IMR-90 (cell line): ENCODE data around the gene CDK6. TPM values are rescaled to one million over a fixed set of nuclear protein-coding genes. Genes with fewer than 3 reads are reported as not detected.

Source experiments
- ATAC-seq: fragments of 200-7000 bp; cut with Tn5 transposase; 2 replicates; pipeline ENCODE4 v1.9.1; 2020; ENCODE audit warnings: low read depth, mild to moderate bottlenecking, moderate library complexity
- BruUV-seq: library from RNA; stranded (reverse); fragments of 400-500 nt; replicated peaks from 2 replicates; lab custom pipeline; 2021; lab: Mats Ljungman, UMichigan
- CTCF ChIA-PET: fragments of 300-600 bp; formaldehyde crosslinking; extraction: SDS; loops from one replicate; lab custom pipeline; 2021; ENCODE audit warnings: antibody characterized with exemption; lab: Yijun Ruan, JAX
- POLR2A ChIA-PET: fragments of 300-600 bp; sonication (Branson Sonifier 250); formaldehyde crosslinking; loops from one replicate; lab custom pipeline; 2022; ENCODE audit warnings: antibody characterized with exemption; ENCODE audit not compliant: unreplicated experiment; lab: Charles Lee
- DNase-seq: peaks from one replicate; pipeline ENCODE4 v3.0.0; 2013
- H2AFZ ChIP-seq: replicated peaks from 2 replicates; pipeline ENCODE3; 2013; ENCODE audit warnings: low read length, mild to moderate bottlenecking; ENCODE audit not compliant: poor library complexity
- H2AK5ac ChIP-seq: 2 replicates; pipeline ENCODE4 v1.6.1; 2013; ENCODE audit warnings: low read depth, low read length, inconsistent platforms
- H2AK9ac ChIP-seq: replicated peaks from 2 replicates; pipeline ENCODE3; 2013; ENCODE audit warnings: mild to moderate bottlenecking, low read depth, low read length, moderate library complexity; ENCODE audit not compliant: poor library complexity
- H2BK120ac ChIP-seq: 2 replicates; pipeline ENCODE4 v1.6.1; 2013; ENCODE audit warnings: low read depth, low read length, inconsistent platforms
- H2BK15ac ChIP-seq: 3 replicates; pipeline ENCODE4 v1.6.1; 2013; ENCODE audit warnings: low read depth, low read length, inconsistent platforms
- H2BK20ac ChIP-seq: 2 replicates; pipeline ENCODE4 v1.6.1; 2013; ENCODE audit warnings: low read depth, mild to moderate bottlenecking, inconsistent platforms, low read length, moderate library complexity
- H2BK5ac ChIP-seq: 2 replicates; pipeline ENCODE4 v1.6.1; 2013; ENCODE audit warnings: mild to moderate bottlenecking, low read depth, low read length, inconsistent platforms; ENCODE audit not compliant: poor library complexity, severe bottlenecking
- H3K14ac ChIP-seq: replicated peaks from 2 replicates; pipeline ENCODE4 v1.6.1; 2013; ENCODE audit warnings: low read depth, low read length, inconsistent platforms
- H3K18ac ChIP-seq: 2 replicates; pipeline ENCODE4 v1.6.1; 2013; ENCODE audit warnings: low read depth, low read length, control low read depth
- H3K23ac ChIP-seq: 2 replicates; pipeline ENCODE4 v1.6.1; 2013; ENCODE audit warnings: low read depth, low read length, inconsistent platforms
- H3K27ac ChIP-seq: 2 replicates; pipeline ENCODE4 v1.5.1; 2013; ENCODE audit warnings: mild to moderate bottlenecking, control low read depth, low read length; ENCODE audit not compliant: insufficient read depth
- H3K27me3 ChIP-seq: 2 replicates; pipeline ENCODE4 v1.6.1; 2013; ENCODE audit warnings: low read length; ENCODE audit not compliant: control insufficient read depth, insufficient read depth
- H3K36me3 ChIP-seq: 2 replicates; pipeline ENCODE4 v1.6.1; 2013; ENCODE audit warnings: low read length, mixed read lengths; ENCODE audit not compliant: control insufficient read depth, insufficient read depth
- H3K4ac ChIP-seq: 2 replicates; pipeline ENCODE4 v1.6.1; 2013; ENCODE audit warnings: low read depth, low read length, inconsistent platforms
- H3K4me1 ChIP-seq: 2 replicates; pipeline ENCODE4 v1.6.1; 2013; ENCODE audit warnings: low read length, mixed read lengths; ENCODE audit not compliant: control insufficient read depth, insufficient read depth
- H3K4me2 ChIP-seq: 2 replicates; pipeline ENCODE4 v1.6.1; 2013; ENCODE audit warnings: low read depth, mild to moderate bottlenecking, control low read depth, low read length, moderate library complexity
- H3K4me3 ChIP-seq: 2 replicates; pipeline ENCODE4 v1.5.1; 2013; ENCODE audit warnings: low read depth, mild to moderate bottlenecking, control low read depth, low read length, moderate library complexity; ENCODE audit not compliant: insufficient read depth
- H3K56ac ChIP-seq: 2 replicates; pipeline ENCODE4 v1.6.1; 2013; ENCODE audit warnings: low read length, inconsistent platforms; ENCODE audit not compliant: insufficient read depth; ENCODE audit errors: extremely low read depth
- H3K79me1 ChIP-seq, 2 experiments: 2 replicates each; pipeline ENCODE4 v1.6.1; 2013; ENCODE audit warnings: low read length in 2 of 2, inconsistent platforms in 1 of 2, low read depth in 1 of 2
- H3K9ac ChIP-seq: 2 replicates; pipeline ENCODE4 v1.6.1; 2013; ENCODE audit warnings: low read depth, low read length, control low read depth
- H3K9me1 ChIP-seq: 2 replicates; pipeline ENCODE4 v1.6.1; 2013; ENCODE audit warnings: low read length, inconsistent platforms; ENCODE audit not compliant: insufficient read depth
- H3K9me3 ChIP-seq: 2 replicates; pipeline ENCODE4 v1.6.1; 2013; ENCODE audit warnings: low read length; ENCODE audit not compliant: control insufficient read depth, insufficient read depth
- H4K20me1 ChIP-seq: 2 replicates; pipeline ENCODE4 v1.6.1; 2013; ENCODE audit warnings: low read length, inconsistent platforms; ENCODE audit not compliant: insufficient read depth
- H4K5ac ChIP-seq: 2 replicates; pipeline ENCODE4 v1.6.1; 2013; ENCODE audit warnings: mild to moderate bottlenecking, low read depth, low read length, control low read depth
- H4K8ac ChIP-seq, 2 experiments: 2 replicates each; pipeline ENCODE4 v1.6.1; 2013; ENCODE audit warnings: low read depth in 2 of 2, low read length in 2 of 2, control low read depth in 1 of 2, inconsistent platforms in 1 of 2
- H4K91ac ChIP-seq: 2 replicates; pipeline ENCODE4 v1.6.1; 2013; ENCODE audit warnings: low read depth, low read length, inconsistent platforms; ENCODE audit not compliant: insufficient read depth
- BHLHE40 ChIP-seq: fragments of 150-350 bp; IDR thresholded peaks from 2 replicates; pipeline ENCODE4 v1.6.1; 2016; ENCODE audit warnings: mild to moderate bottlenecking, low read depth, low read length
- FOS ChIP-seq: fragments of 150-350 bp; IDR thresholded peaks from 2 replicates; pipeline ENCODE4 v1.6.1; 2016; ENCODE audit warnings: low read depth, low read length
- MAFK ChIP-seq: IDR thresholded peaks from 2 replicates; pipeline ENCODE4 v1.6.1; 2012; ENCODE audit warnings: low read depth, low read length, improper control_type of control experiment
- RAD21 ChIP-seq: IDR thresholded peaks from 2 replicates; pipeline ENCODE4 v1.6.1; 2012; ENCODE audit warnings: low read length, improper control_type of control experiment
- WGBS, 2 experiments: methylation state at CpG; one replicate each; pipeline versions ENCODE4 v1.1.5 to v1.1.7; 2013; ENCODE audit warnings: missing lambda C conversion rate in 2 of 2; ENCODE audit not compliant: insufficient read length in 1 of 2; ENCODE audit errors: extremely low coverage in 2 of 2; 5-methylcytosine and 5-hydroxymethylcytosine counted together
- dilution Hi-C: fragments of 300-500 bp; cut with HindIII; formaldehyde crosslinking; loops from one replicate; pipeline ENCODE4 v1.14.3; 2018; ENCODE audit warnings: low sequenced_read_pairs; ENCODE audit not compliant: unreplicated experiment
- in situ Hi-C: fragments of 300-500 bp; cut with MboI; formaldehyde crosslinking; loops from 3 replicates; pipeline ENCODE4 v1.14.3; 2019; ENCODE audit warnings: low sequenced_read_pairs, inconsistent platforms, mixed read lengths
- intact Hi-C: fragments of 100-400 bp; cut with micrococcal nuclease; formaldehyde crosslinking; loops from 2 replicates; pipeline ENCODE4 v1.10.0; 2022
- polyA plus RNA-seq, 3 experiments: library from polyadenylated mRNA; depleted of rRNA; stranded (reverse); fragments of >200 nt; gene quantifications; 2 replicates each; pipeline ENCODE4 v1.2.3, GENCODE V29; 2012; ENCODE audit warnings: low replicate concordance in 1 of 3
- total RNA-seq: library from RNA; depleted of rRNA; stranded (reverse); fragments of >200 nt; gene quantifications from 2 replicates; pipeline ENCODE4 v1.2.3, GENCODE V29; 2012
- TF ChIP-seq, protein P1 (sequence below): fragments of 150-350 bp; IDR thresholded peaks from 2 replicates; pipeline ENCODE4 v1.6.1; 2017; ENCODE audit warnings: mild to moderate bottlenecking, antibody characterized with exemption, low read length, low read depth

CDK6 gene
- total and polyA plus RNA-seq, 2 of the 4 experiments (the other 2 are of a cell fraction), result 21.5 to 195 TPM

DNA sequence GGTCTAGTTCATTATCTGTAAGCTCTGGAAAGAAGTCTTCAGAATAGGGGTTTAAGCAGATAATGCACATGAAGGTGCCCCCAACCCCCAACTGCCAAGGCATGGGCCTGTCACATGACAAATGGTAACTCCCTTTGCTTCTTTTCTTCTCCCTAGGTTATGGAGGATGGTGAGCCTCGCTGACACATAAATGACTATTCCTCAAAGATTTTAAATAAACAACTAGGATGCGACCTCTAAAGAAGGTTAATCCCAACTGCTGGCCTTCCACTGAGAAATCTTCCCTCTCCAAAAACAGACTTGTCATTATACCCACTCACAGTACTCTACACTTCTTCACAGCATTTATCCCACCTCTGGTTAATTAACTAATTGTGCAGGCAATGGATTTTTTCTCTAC, 170.4 kb downstream of the CDK6 start:
- Histone ChIP-seq H3K27me3 (no peaks in the 10 kb centered on the region), H3K36me3 (peaks cover 17% of the 10 kb centered on the region), H2BK120ac (no peak overlapping the region), H4K5ac (no peak overlapping the region), H3K4me3 (no peak overlapping the region), H3K56ac (no peak overlapping the region), H3K23ac (0 out of 2 replicates have a peak overlapping the region, but pooled peaks have one; percentile 1), H4K91ac (no peak overlapping the region), H2BK15ac (no peak overlapping the region), H3K9me3 (no peaks in the 10 kb centered on the region), H3K9ac (no peak overlapping the region), H3K4ac (peak overlapping the region; percentile 9; the same call in 1 of the 2 replicates), H3K79me1 (peaks cover 50 to 83% of the 10 kb centered on the region in 2 experiments), H4K20me1 (peaks cover 55% of the 10 kb centered on the region), H3K27ac (no peak overlapping the region), H2AK5ac (no peak overlapping the region), H2BK5ac (peak overlapping the region; percentile 20), H2AFZ (no peak overlapping the region), H3K4me2 (peak overlapping the region; percentile 23; the same call in 1 of the 2 replicates), H3K4me1 (peaks cover 13% of the 10 kb centered on the region), H4K8ac (no peak overlapping the region), H2BK20ac (no peak overlapping the region), H3K14ac (no peak overlapping the region), H3K9me1 (peaks cover 35% of the 10 kb centered on the region), H2AK9ac (no peak overlapping the region), H3K18ac (peak overlapping the region; percentile 24; the same call in 1 of the 2 replicates)
- in situ Hi-C loops, result no loop called here
- WGBS, 2 experiments, result no CpG with 5 or more reads among the region's 2 CpGs
- DNase-seq, result peak; percentile 48
- BruUV-seq, result no TSS peak
- no peak for TF ChIP-seq RAD21
- peak; percentile 11; the same call in 1 of the 2 replicates for TF ChIP-seq FOS
- TF ChIP-seq MAFK, result no peak
- TF ChIP-seq, protein P1, sequence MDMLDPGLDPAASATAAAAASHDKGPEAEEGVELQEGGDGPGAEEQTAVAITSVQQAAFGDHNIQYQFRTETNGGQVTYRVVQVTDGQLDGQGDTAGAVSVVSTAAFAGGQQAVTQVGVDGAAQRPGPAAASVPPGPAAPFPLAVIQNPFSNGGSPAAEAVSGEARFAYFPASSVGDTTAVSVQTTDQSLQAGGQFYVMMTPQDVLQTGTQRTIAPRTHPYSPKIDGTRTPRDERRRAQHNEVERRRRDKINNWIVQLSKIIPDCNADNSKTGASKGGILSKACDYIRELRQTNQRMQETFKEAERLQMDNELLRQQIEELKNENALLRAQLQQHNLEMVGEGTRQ, result 0 out of 2 replicates have a peak, but pooled peaks have one; percentile 30
- TF ChIP-seq BHLHE40, result peak; percentile 40; the same call in 1 of the 2 replicates
- ChIA-PET CTCF (no interaction called here), POLR2A (no interaction called here)
- intact Hi-C loops, result no loop called here
- ATAC-seq, result peak; percentile 15; the same call in 1 of the 2 replicates
- dilution Hi-C loops, result no loop called here
